SK-N-MC (cell line): ENCODE results near the gene DCHS2.

Experiments
- EZH2 ChIP-seq: fragments of 200-600 bp; sonication (generic); IDR thresholded peaks from one replicate; pipeline ENCODE4 v1.6.1; 2017; ENCODE audit warnings: antibody characterized with exemption
- FOXP2 ChIP-seq: optimal IDR thresholded peaks from 2 replicates; pipeline ENCODE3; 2011; ENCODE audit warnings: mild to moderate bottlenecking, moderate library complexity; ENCODE audit not compliant: insufficient read depth; ENCODE audit errors: extremely low read length, control extremely low read depth
- POLR2AphosphoS5 ChIP-seq: IDR thresholded peaks from 2 replicates; pipeline ENCODE4 v1.6.1; 2012; ENCODE audit warnings: mild to moderate bottlenecking, low read depth, low read length, borderline replicate concordance

DNA sequence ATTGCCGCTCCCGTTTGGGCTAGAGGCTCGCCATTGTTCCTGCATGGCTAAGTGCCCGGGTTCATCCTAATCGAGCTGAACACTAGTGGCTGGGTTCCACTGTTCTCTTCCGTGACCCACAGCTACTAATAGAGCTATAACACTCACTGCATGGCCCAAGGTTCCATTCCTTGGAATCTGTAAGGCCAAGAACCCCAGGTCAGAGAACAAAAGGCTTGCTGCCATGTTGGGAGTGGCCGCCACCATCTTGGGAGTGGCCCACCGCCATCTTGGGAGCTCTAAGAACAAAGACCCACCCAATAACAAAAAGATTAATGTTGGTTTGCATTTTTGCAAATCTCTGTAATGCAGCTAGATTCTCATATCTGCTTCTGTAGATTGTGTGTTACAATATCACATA lies 299.0 kb downstream of the DCHS2 start:
- no peak for TF ChIP-seq POLR2AphosphoS5
- no peak for TF ChIP-seq EZH2
- TF ChIP-seq FOXP2, result no peak
